Epithelial cell of prostate (primary cell): ENCODE results near the gene EBF3.

ENCODE experiments used
- DNase-seq: peaks from one replicate; pipeline ENCODE4 v3.0.0-alpha.2; 2011; ENCODE audit warnings: low read depth, low spot score
- H3K27ac ChIP-seq: fragments of 450-650 bp; 2 replicates; pipeline ENCODE4 v1.5.1; 2017; ENCODE audit warnings: mild to moderate bottlenecking

Gene EBF3

DNA sequence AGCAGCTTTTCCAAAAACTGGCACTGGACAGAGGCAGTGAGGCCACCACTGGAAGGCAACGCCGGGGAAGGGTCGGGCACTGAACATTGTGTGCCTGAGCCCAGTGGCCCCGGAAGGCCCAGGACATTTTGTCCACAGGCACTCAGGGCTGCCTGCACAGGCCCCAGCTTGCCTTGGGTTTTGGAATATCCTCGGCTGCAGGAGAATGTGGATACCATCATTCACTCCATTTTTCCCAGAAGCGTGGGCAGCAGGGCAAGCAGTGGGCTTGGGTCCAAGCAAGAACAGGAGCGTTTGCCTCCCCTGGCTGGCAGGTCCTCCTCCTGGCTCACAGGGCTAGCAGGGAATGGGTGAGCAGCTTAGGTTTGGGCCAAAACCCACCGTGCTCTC, 147.4 kb downstream of the EBF3 start:
- DNase-seq, result no peak
- H3K27ac ChIP-seq, result no peak overlapping the region

DNA sequence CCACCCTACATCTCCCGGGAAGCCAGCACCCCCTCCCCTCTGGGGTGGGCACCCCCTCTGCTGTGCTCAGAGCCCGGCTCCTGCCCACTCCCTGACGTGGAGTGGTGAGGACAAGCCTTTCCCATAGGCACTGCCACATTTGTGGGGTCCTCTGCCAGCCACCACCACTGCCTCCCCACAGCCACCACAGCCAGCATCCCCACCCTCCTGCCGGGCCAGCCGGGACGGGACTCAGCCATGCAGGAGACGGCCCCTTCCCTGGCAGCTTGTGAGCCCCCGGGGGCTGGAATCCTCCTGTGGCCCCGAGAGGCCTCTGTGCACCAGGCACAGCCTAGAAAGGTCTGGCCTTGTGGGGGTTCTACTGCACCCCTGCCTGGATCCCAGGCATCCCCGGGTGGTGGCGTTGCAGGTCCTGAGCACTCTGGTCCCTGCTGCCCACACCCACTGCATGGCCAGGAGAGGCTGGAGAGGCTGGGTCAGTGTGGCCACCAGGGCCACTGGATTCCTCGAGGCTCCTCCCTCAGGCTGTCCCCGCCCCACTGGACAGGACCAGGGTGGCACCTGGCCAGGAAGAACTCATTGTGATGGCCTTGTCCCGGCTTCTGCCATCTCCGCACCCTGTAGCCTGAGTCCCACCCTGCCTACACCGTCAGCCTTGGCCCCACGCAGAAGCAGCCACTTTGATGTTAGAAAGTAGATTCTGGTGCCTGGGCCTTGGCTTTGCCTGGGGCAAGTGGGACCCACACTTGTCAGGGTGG, 148.0 kb downstream of the EBF3 start:
- no peak overlapping the region for H3K27ac ChIP-seq
- no peak for DNase-seq

DNA sequence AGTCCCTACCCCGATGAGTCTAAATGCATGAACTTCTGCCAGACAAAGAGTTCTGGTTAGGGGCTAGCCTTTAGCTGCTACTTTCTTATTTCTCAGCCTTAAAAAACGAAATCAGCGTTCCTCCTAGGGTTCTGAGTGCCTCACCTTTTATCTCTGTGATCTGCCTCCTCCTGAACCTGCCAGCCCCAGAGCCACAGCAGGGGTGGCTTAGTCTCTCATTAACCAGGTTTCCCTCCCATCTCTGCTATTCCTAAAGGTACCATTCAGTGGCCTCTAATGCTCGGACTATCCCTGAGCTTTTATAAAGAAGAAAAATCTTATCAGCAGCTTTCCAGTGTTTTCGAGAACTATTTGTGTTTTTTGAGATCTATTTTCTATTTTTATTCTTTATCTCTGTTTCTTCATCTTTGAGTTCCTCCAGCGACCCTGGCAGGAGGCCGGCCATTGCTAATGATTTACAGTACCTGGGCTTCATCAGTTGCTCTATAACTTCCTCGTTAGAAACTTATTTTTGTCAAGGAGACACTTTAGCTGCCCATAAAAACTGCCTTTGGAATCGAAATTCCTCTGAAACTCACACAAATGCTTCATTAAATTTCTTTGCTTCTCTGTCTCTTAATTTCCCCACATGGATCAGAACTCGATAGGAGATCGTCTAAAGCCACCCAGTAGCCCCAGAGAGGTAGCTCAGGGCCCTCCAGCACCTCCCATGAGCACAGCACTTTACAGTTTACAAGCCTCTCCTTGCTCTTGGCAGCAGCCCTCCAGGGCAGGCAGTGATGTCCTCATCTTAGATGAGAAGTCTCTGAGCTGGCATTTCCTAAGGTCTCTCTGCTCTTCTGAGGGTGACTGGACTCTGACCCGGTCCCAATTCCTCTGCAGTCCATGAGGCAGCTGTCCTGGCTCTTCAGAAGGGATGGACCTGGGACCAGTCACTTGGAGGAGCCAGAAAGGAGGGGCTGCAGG, 149.1 kb downstream of the EBF3 start:
- no peak for DNase-seq

GRCh38 chr10:129812398-129812797, 151.7 kb downstream of the EBF3 start:
- H3K27ac ChIP-seq, result no peak overlapping the region
- no peak for DNase-seq

More for the DNA sequence above, 149.1 kb downstream of the EBF3 start:
- no peak overlapping the region for H3K27ac ChIP-seq

DNA sequence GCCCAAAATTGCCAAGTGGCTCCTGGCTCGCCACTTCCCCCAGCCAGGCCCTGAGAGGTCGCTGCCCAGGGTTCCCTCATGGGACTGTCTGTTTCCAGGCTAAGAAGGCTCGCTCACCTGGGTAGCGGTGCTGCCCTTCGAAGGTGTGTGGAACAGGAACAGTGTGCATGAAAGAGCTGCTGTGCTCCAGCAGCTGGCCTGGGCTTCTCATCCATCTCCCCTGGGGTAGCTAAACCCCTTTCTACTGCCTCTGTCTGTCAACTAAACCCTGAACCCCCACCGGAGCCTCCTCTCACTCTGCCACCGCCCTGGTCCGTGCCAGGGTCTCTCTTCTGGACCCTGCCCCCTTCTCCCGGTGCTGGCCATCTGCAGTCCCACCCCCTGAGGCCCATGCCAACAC, 152.9 kb downstream of the EBF3 start:
- no peak for DNase-seq
- no peak overlapping the region for H3K27ac ChIP-seq

DNA sequence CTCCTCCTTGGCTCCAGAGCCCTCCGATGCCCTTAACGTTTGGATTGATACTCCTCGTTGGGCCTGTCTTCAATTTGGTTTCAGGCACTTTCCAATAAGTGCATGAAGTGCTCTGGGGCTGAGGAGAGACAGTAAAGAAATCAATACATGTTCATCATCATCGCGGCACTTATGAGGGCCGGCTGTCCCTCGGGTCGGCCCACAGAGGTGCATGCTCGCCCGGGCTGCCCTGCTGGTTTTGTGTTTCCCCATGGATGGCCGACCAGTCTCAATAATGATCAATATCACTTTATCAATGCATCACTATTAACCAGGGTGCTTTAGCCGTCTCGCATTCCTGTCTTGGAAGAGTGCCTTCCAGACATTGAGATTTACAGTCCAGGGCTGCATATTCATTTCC, 154.2 kb downstream of the EBF3 start:
- H3K27ac ChIP-seq, result no peak overlapping the region

DNA sequence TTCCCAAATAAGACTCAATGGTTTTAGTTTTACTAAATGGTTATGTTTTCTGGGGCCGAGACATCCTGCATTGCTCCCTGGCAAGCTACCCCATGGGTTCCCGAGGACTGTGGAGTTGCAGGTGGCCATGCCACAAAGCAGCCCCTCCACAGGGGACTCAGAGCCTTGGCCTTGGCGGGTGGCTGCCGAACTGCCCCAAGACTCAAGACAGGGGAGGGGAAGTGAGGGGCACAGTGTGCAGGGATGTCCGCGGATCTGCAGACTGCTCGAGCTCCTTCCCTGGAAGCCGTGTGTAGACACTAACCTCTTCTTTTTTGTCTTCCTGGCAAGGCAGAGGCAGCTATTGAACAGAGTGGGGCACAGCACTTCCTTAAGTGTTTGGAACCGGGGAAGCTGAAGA, 154.6 kb downstream of the EBF3 start:
- H3K27ac ChIP-seq, result no peak overlapping the region
- DNase-seq, result no peak

More for the DNA sequence above, 154.2 kb downstream of the EBF3 start:
- DNase-seq, result no peak

- DNase-seq, result no peak
- no peak overlapping the region for H3K27ac ChIP-seq
Measured at GRCh38 chr10:129808092-129808983, 155.7 kb downstream of the EBF3 start.

- DNase-seq, result no peak
- H3K27ac ChIP-seq, result no peak overlapping the region
Measured at GRCh38 chr10:129807211-129807610, 156.9 kb downstream of the EBF3 start.

GRCh38 chr10:129800796-129801340, 163.2 kb downstream of the EBF3 start:
- DNase-seq, result no peak
- H3K27ac ChIP-seq, result no peak overlapping the region

GRCh38 chr10:129799942-129800341, 164.1 kb downstream of the EBF3 start:
- no peak overlapping the region for H3K27ac ChIP-seq
- no peak for DNase-seq

DNA sequence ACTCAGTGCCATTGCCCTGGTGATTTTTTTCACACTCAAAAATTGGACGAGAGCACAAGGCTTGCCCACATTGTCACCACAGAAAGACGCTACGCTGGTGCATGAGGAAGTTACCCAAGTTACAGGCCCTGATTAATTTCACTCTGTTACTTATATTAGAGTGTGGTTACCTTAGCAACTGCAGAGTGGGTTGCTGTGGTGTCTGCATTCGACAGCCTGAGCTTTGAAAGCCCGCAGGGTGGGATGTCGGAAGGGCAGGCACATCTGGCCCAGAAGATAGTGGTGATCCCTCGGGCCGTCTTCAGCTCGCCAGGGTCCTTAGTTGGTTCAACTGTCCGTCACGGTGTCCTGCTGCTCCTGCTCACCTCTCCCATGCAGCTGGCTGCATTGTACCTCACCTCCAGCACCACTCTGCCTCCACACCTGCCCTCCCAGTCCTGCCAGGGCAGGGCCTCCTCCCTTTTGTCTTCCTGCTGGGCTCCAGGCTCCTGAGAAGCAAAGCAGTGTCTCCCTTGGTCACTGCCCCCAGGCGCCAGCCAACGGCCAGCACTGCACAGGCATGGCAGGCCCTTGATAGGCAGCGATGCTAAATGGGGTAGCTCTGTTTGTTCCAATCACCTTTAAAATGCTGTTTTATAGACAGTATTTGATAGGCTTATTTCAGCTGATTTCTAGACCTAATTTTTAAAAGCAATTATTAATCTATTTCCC, 167.2 kb downstream of the EBF3 start:
- no peak for DNase-seq

DNA sequence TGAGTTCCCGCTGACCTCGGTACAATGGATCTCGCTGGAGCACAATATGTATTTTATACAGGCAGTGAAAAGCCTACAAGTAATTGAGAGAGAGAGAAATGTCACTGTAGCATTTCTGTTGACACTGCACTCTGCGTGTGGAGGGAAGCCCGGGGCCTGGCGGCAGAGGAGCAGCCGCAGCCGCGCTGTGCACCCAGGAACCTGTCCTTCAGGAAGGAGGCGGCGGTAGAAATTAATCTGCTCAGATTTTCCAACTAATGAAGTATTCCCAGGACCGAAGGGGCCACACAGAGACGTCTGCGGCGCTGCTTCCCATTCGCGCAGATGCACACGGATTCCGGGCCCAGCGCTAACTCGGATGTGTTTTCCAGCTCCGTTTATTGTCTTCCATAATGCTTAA, 170.1 kb downstream of the EBF3 start:
- no peak for DNase-seq
- no peak overlapping the region for H3K27ac ChIP-seq

More for the DNA sequence above, 167.2 kb downstream of the EBF3 start:
- H3K27ac ChIP-seq, result no peak overlapping the region

DNA sequence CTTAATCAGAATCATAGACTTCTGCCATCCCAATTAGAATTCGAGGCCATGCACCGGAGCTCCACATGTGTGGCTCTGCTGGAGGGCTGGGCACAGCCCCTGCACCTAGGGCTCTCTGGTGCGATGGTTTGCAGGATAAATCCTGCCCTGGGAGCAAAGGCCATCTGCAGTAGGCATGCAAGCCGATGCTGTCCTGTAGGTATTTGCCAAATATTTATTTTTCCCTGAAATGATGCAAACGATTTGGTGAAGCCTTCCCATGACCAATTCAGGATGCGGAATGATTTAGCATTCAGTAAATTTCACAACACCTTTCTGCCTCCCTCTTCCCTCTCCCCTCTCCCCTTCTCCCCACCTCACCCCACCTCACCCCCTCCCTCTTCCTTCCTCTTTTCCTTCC, 170.6 kb downstream of the EBF3 start:
- H3K27ac ChIP-seq, result no peak overlapping the region
- DNase-seq, result no peak

DNA sequence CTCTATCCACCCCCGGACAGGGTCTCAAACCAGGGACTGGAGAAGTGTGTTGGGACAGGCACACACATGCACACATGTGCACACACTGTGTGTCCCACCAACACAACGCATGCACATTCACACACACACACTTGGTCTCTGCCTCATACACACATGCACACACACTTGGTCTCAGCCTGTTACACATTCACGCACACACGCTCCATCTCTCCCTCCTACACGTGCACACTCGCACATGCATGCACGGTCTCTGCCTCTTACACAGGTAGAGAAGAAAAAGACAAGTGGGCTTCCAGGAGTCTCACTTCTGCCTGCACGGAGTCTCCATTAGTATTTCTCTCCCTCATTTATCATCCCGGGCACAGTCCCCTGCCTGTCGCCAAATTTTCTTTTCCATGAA, 171.2 kb downstream of the EBF3 start:
- no peak for DNase-seq
- H3K27ac ChIP-seq, result no peak overlapping the region

DNA sequence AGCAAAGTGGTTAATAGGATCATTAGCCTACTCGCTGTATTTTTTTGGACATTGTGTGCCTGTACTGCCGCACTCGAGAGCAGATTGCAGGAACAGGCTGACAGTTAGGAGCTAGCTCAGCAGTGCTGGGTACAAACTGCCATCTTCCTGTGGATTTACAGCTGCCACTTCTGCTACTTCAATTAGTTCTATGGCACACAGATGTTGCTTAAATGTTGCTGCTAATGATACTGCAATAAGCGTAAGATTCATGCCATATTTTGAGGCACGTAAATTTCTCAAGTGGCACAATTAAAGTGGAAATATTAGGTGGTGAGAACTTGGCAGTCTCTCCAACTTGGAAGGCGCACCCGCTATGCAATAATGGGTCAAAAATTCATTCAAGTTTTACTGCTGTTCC, 171.9 kb downstream of the EBF3 start:
- H3K27ac ChIP-seq, result no peak overlapping the region
- no peak for DNase-seq

DNA sequence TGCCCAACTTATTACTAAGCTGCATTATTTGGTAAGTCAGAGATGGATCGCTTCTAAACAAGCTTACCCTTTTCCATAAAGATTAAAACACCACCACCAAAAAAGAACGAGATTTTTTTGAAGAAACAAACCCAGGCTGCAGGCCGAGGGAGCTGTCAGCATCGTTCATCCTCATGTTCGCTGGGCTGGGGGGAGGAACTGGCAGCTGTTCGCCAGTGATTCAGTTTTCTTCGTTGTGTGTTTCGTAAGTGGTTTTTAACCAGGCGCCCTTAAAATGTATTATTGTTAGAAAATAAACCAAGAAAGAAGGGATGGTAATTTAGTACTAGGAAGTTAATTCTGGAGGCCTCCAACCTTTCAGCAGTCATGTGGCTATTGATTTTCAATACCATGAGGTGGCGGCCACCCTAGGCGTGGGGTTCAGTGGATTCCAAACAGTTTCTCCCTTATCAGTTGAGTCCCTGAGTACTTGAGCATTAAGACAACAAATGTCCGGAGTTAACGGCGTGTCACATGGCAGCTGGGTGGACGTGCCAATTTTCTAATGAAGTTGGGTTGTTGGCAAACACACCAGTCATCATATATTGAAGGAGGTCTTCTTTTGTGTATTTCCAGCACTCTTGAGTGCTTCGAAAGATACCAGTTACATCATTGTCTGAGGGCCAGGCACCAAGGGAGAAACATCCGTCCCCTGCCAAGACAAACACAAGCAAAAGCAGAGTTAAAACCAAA, 173.2 kb downstream of the EBF3 start:
- DNase-seq, result no peak
- no peak overlapping the region for H3K27ac ChIP-seq

DNA sequence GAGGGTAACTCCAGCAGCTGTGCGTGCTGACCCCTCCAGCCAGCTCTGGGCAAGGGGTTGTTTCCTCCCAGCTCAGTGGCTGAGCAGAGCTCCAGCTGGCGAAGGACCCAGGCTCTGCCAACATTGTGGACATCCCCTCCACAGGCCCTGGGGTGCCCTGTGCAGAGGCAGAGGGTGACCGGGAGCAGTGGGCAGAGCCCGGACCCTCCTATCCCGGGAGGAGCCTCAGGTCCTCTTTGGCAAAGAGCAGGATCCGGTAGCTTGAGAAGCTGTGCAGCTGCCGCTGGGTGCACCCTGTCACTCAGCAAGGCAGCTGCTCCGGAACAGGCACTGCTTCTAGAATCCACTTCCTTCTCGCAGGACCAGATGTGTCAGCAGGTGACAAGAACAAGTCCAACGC, 175.9 kb downstream of the EBF3 start:
- DNase-seq, result no peak
- H3K27ac ChIP-seq, result no peak overlapping the region

DNA sequence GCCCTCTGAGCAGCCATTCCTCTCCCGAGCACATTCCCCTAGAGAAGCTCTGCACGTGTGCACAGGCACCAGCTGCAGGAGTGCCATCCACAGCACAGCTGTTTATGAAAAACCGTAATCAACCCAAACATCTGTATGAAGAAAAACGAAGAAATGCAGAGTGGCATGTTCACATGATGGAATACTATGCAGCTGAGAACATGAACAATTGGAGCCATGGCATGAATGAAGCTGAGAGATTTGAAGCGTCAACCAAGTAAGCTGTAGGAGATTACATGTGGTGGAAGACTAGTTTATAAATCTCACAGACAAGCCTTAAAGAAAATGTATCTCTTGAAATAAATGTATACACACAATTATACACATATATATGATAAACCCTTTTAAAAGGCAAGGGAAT, 176.5 kb downstream of the EBF3 start:
- no peak for DNase-seq
- H3K27ac ChIP-seq, result no peak overlapping the region
